HepG2 (cell line): ENCODE data around the gene CEP128. TPM values are rescaled to one million over a fixed set of nuclear protein-coding genes. Genes with fewer than 3 reads are reported as not detected.

Source experiments
- ATAC-seq: fragments of 200-7000 bp; cut with Tn5 transposase; 3 replicates; pipeline ENCODE4 v1.9.1; 2020; ENCODE audit warnings: mild to moderate bottlenecking, moderate library complexity
- BruUV-seq: library from RNA; stranded (reverse); fragments of 400-500 nt; replicated peaks from 2 replicates; lab custom pipeline; 2021; lab: Mats Ljungman, UMichigan
- CTCF ChIA-PET: fragments of 300-600 bp; formaldehyde crosslinking; extraction: SDS; loops from one replicate; lab custom pipeline; 2021; ENCODE audit warnings: low total read pairs, inconsistent platforms, low intra/inter-chr PET ratio; lab: Yijun Ruan, JAX
- POLR2A ChIA-PET: fragments of 350-600 bp; sonication (Branson Sonifier 250); formaldehyde crosslinking; loops from one replicate; lab custom pipeline; 2020; ENCODE audit warnings: antibody characterized with exemption, inconsistent platforms; lab: Yijun Ruan, JAX
- DNase-seq: peaks from one replicate; pipeline ENCODE4 v3.0.0-alpha.2; 2015; ENCODE audit warnings: low spot score
- FAIRE-seq: peaks from 3 replicates; lab custom pipeline; 2011; peaks lifted over from hg19 to GRCh38; lab: Jason Lieb, UNC
- H2AFZ ChIP-seq: one replicate; pipeline ENCODE4 v1.6.1; 2011; ENCODE audit warnings: low read length, inconsistent platforms
- H3K27ac ChIP-seq: fragments of 300-600 bp; 3 replicates; pipeline ENCODE4 v1.8.0; 2011; ENCODE audit warnings: mixed run types, mild to moderate bottlenecking, mixed read lengths, low read length, inconsistent platforms; ENCODE audit not compliant: insufficient read depth; ENCODE audit errors: extremely low read length
- H3K27me3 ChIP-seq, 2 experiments: fragments of 200-600 bp in 1 of 2; 2 replicates in 1 of 2; 3 replicates in 1 of 2; pipeline versions ENCODE4 v1.6.0 to v1.8.0; 2011; ENCODE audit warnings: low read length in 2 of 2, mild to moderate bottlenecking in 2 of 2, moderate library complexity in 2 of 2, inconsistent platforms in 1 of 2; ENCODE audit not compliant: insufficient read depth in 2 of 2, control insufficient read depth in 1 of 2
- H3K36me3 ChIP-seq, 2 experiments: fragments of 200-600 bp in 1 of 2; replicated peaks in 1 of 2; 2 replicates in 1 of 2; 3 replicates in 1 of 2; pipeline versions ENCODE4 v1.5.1 to v1.8.0; 2011; ENCODE audit warnings: low read length in 2 of 2, inconsistent platforms in 1 of 2; ENCODE audit not compliant: insufficient read depth in 2 of 2, control insufficient read depth in 1 of 2
- H3K4me1 ChIP-seq: 2 replicates; pipeline ENCODE4 v1.5.1; 2012; ENCODE audit warnings: low read length, inconsistent platforms; ENCODE audit not compliant: insufficient read depth
- H3K4me2 ChIP-seq: 2 replicates; pipeline ENCODE4 v1.6.0; 2011; ENCODE audit warnings: low read depth, low read length, inconsistent platforms
- H3K4me3 ChIP-seq, 3 experiments: fragments of 200-600 bp in 1 of 3; sonication (generic), shearing (Covaris generic) in 1 of 3; replicated peaks in 1 of 3; 2 replicates each; pipeline ENCODE4 v1.5.1; 2011 to 2016; ENCODE audit warnings: low read length in 3 of 3, inconsistent platforms in 2 of 3, low read depth in 2 of 3, mild to moderate bottlenecking in 2 of 3, control low read depth in 1 of 3, mixed read lengths in 1 of 3; ENCODE audit not compliant: insufficient read depth in 1 of 3
- H3K79me2 ChIP-seq: one replicate; pipeline ENCODE4 v1.6.1; 2011; ENCODE audit warnings: low read length, inconsistent platforms; ENCODE audit not compliant: insufficient read depth
- H3K9ac ChIP-seq: 2 replicates; pipeline ENCODE4 v1.6.0; 2011; ENCODE audit warnings: mild to moderate bottlenecking, low read depth, low read length, inconsistent platforms; ENCODE audit not compliant: insufficient read depth
- H3K9me3 ChIP-seq: 2 replicates; pipeline ENCODE4 v1.5.1; 2012; ENCODE audit warnings: mild to moderate bottlenecking, low read length
- H4K20me1 ChIP-seq: 2 replicates; pipeline ENCODE4 v1.6.0; 2011; ENCODE audit warnings: inconsistent platforms, mild to moderate bottlenecking, low read length, moderate library complexity; ENCODE audit not compliant: insufficient read depth
- ATM ChIP-seq: fragments of 450-650 bp; IDR thresholded peaks from 2 replicates; pipeline ENCODE4 v1.7.1; 2017; ENCODE audit warnings: mild to moderate bottlenecking, borderline replicate concordance
- CEBPB ChIP-seq: IDR thresholded peaks from 2 replicates; pipeline ENCODE4 v1.6.1; 2011; ENCODE audit warnings: low read depth, low read length, improper control_type of control experiment, borderline replicate concordance
- E2F1 ChIP-seq: sonication (generic); formaldehyde crosslinking; IDR thresholded peaks from 2 replicates; pipeline ENCODE4 v1.5.0; 2020; ENCODE audit warnings: missing genetic modification reagents
- FOSL1 ChIP-seq: sonication (generic); formaldehyde crosslinking; IDR thresholded peaks from 2 replicates; pipeline ENCODE4 v1.9.0; 2021; ENCODE audit warnings: missing genetic modification reagents, borderline replicate concordance
- FOXC1 ChIP-seq: sonication (generic); formaldehyde crosslinking; IDR thresholded peaks from 2 replicates; pipeline ENCODE4 v1.8.0; 2022; ENCODE audit warnings: mild to moderate bottlenecking, missing genetic modification reagents, borderline replicate concordance
- HOXA9 ChIP-seq: sonication (generic); formaldehyde crosslinking; IDR thresholded peaks from 2 replicates; pipeline ENCODE4 v1.8.1; 2022; ENCODE audit warnings: missing genetic modification reagents, mild to moderate bottlenecking, moderate library complexity, borderline replicate concordance
- RXRA ChIP-seq: sonication (generic); formaldehyde crosslinking; IDR thresholded peaks from 2 replicates; pipeline ENCODE4 v1.5.1; 2020; ENCODE audit warnings: missing genetic modification reagents
- SAFB2 ChIP-seq: sonication (generic); formaldehyde crosslinking; IDR thresholded peaks from 2 replicates; pipeline ENCODE4 v1.5.1; 2020; ENCODE audit warnings: missing genetic modification reagents, low read depth, mild to moderate bottlenecking, borderline replicate concordance
- SAP130 ChIP-seq: IDR thresholded peaks from 2 replicates; pipeline ENCODE4 v1.6.1; 2016; ENCODE audit warnings: low read depth
- ZFP82 ChIP-seq: sonication (generic); formaldehyde crosslinking; IDR thresholded peaks from 2 replicates; pipeline ENCODE4 v1.5.1; 2020; ENCODE audit warnings: mild to moderate bottlenecking, missing genetic modification reagents, borderline replicate concordance
- ZNF280D ChIP-seq: sonication (generic); formaldehyde crosslinking; IDR thresholded peaks from 2 replicates; pipeline ENCODE4 v1.5.1; 2020; ENCODE audit warnings: mild to moderate bottlenecking, missing genetic modification reagents
- ZNF607 ChIP-seq: sonication (generic); formaldehyde crosslinking; IDR thresholded peaks from 2 replicates; pipeline ENCODE4 v1.5.1; 2020; ENCODE audit warnings: missing genetic modification reagents, mild to moderate bottlenecking, borderline replicate concordance
- ZNF772 ChIP-seq: sonication (generic); formaldehyde crosslinking; IDR thresholded peaks from 2 replicates; pipeline ENCODE4 v1.5.0; 2020; ENCODE audit warnings: mild to moderate bottlenecking, missing genetic modification reagents
- ZNF792 ChIP-seq: IDR thresholded peaks from 2 replicates; pipeline ENCODE4 v1.6.1; 2016
- ZNF816 ChIP-seq: sonication (generic); formaldehyde crosslinking; IDR thresholded peaks from 2 replicates; pipeline ENCODE4 v1.8.0; 2022; ENCODE audit warnings: missing genetic modification reagents, mild to moderate bottlenecking, borderline replicate concordance
- ZSCAN21 ChIP-seq: sonication (generic); formaldehyde crosslinking; IDR thresholded peaks from 2 replicates; pipeline ENCODE4 v1.8.0; 2022; ENCODE audit warnings: mild to moderate bottlenecking, missing genetic modification reagents, moderate library complexity, borderline replicate concordance
- WGBS: methylation state at CpG from one replicate; pipeline ENCODE4 v1.1.6; 2017; ENCODE audit warnings: low lambda C conversion rate; 5-methylcytosine and 5-hydroxymethylcytosine counted together
- in situ Hi-C: cut with HindIII; loops from 2 replicates; pipeline ENCODE4 v1.10.0; 2017; ENCODE audit warnings: low pct_unique_long_range_greater_than_20kb; ENCODE audit not compliant: extremely low pct_ligation_motif_present
- intact Hi-C: fragments of 100-400 bp; cut with micrococcal nuclease; formaldehyde crosslinking; loops from one replicate; pipeline ENCODE4 v1.10.0; 2022; ENCODE audit not compliant: unreplicated experiment
- polyA plus RNA-seq, 8 experiments: library from polyadenylated mRNA; depleted of rRNA in 3 of 8; stranded (reverse) in 7 of 8; unstranded in 1 of 8; fragments of >200 nt; fragmentation: Illumina TruSeq in 4 of 8; extraction: Trizol in 4 of 8; gene quantifications; 2 replicates each; pipeline versions ENCODE4 v1.2.1 to v1.2.3, GENCODE V29; 2011 to 2016; ENCODE audit warnings: low read depth in 4 of 8, missing spikeins in 1 of 8, mixed read lengths in 1 of 8; ENCODE audit not compliant: insufficient read depth in 1 of 8
- total RNA-seq, 5 experiments: library from RNA; depleted of rRNA; stranded (reverse); fragments of >200 nt; fragmentation: Illumina TruSeq; extraction: Trizol; gene quantifications; 2 replicates each; pipeline ENCODE4 v1.2.3, GENCODE V29; 2016; ENCODE audit warnings: low read depth in 1 of 5
- TF ChIP-seq, protein P1 (sequence below): sonication (generic); formaldehyde crosslinking; IDR thresholded peaks from 2 replicates; pipeline ENCODE4 v1.4.0; 2020; ENCODE audit warnings: missing genetic modification reagents
- TF ChIP-seq, protein P2 (sequence below): sonication (generic); formaldehyde crosslinking; IDR thresholded peaks from 2 replicates; pipeline ENCODE4 v1.4.0; 2020; ENCODE audit warnings: low read depth, mild to moderate bottlenecking, missing genetic modification reagents

The CEP128 gene
- total and polyA plus RNA-seq, 2 of the 13 experiments (the other 11 are each of a cell fraction or from before 2014, with no cell fraction given), result 1.3 to 7.5 TPM

GRCh38 chr14:80663541-80663940 is 278.0 kb downstream of the CEP128 start:
- Histone ChIP-seq H3K9ac (no peak overlapping the region), H4K20me1 (no peaks in the 10 kb centered on the region), H3K4me3 (no peak overlapping the region), H2AFZ (no peak overlapping the region), H3K4me1 (peaks cover 28% of the 10 kb centered on the region), H3K27me3 (no peaks in the 10 kb centered on the region), H3K27ac (no peak overlapping the region), H3K4me2 (no peak overlapping the region), H3K79me2 (no peaks in the 10 kb centered on the region), H3K9me3 (no peaks in the 10 kb centered on the region), H3K36me3 (no peaks in the 10 kb centered on the region)
- intact Hi-C loops (no loop called here), in situ Hi-C loops (no loop called here)
- POLR2A ChIA-PET, result no interaction called here
- no peak for TF ChIP-seq ZNF607
- TF ChIP-seq, protein P1, sequence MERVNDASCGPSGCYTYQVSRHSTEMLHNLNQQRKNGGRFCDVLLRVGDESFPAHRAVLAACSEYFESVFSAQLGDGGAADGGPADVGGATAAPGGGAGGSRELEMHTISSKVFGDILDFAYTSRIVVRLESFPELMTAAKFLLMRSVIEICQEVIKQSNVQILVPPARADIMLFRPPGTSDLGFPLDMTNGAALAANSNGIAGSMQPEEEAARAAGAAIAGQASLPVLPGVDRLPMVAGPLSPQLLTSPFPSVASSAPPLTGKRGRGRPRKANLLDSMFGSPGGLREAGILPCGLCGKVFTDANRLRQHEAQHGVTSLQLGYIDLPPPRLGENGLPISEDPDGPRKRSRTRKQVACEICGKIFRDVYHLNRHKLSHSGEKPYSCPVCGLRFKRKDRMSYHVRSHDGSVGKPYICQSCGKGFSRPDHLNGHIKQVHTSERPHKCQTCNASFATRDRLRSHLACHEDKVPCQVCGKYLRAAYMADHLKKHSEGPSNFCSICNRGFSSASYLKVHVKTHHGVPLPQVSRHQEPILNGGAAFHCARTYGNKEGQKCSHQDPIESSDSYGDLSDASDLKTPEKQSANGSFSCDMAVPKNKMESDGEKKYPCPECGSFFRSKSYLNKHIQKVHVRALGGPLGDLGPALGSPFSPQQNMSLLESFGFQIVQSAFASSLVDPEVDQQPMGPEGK (CRISPR knock-in tag), result no peak
- no peak for TF ChIP-seq ZNF792 (CRISPR knock-in tag)
- TF ChIP-seq FOXC1 (CRISPR knock-in tag), result no peak
- TF ChIP-seq ATM, result no peak
- TF ChIP-seq ZNF816 (CRISPR knock-in tag), result no peak
- no peak for TF ChIP-seq E2F1 (CRISPR knock-in tag)
- no peak for TF ChIP-seq SAFB2 (CRISPR knock-in tag)
- no peak for TF ChIP-seq CEBPB
- TF ChIP-seq ZSCAN21 (CRISPR knock-in tag), result no peak
- TF ChIP-seq ZNF772 (CRISPR knock-in tag), result no peak
- TF ChIP-seq, protein P2, sequence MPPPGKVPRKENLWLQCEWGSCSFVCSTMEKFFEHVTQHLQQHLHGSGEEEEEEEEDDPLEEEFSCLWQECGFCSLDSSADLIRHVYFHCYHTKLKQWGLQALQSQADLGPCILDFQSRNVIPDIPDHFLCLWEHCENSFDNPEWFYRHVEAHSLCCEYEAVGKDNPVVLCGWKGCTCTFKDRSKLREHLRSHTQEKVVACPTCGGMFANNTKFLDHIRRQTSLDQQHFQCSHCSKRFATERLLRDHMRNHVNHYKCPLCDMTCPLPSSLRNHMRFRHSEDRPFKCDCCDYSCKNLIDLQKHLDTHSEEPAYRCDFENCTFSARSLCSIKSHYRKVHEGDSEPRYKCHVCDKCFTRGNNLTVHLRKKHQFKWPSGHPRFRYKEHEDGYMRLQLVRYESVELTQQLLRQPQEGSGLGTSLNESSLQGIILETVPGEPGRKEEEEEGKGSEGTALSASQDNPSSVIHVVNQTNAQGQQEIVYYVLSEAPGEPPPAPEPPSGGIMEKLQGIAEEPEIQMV, result no peak
- TF ChIP-seq HOXA9, result no peak
- TF ChIP-seq ZNF280D (CRISPR knock-in tag), result no peak
- no peak for TF ChIP-seq RXRA (CRISPR knock-in tag)
- TF ChIP-seq FOSL1 (CRISPR knock-in tag), result no peak
- TF ChIP-seq ZFP82 (CRISPR knock-in tag), result no peak
- no peak for TF ChIP-seq SAP130
- CTCF ChIA-PET, result no interaction called here
- no peak for ATAC-seq
- 66% methylated on average over 2 of the region's 2 CpGs for WGBS
- DNase-seq, result no peak
- BruUV-seq, result no TSS peak
- FAIRE-seq, result no peak
